ENCODE results near the gene PHKA1.
"Not testable (repeated sequence)": the region's sequence is repeated elsewhere in the genome, so short reads cannot be mapped to it uniquely, and the experiment has no call there.

Gene PHKA1

GRCh38 chrX:72568406-72569092, 145.6 kb downstream of the PHKA1 start:
- no peak for DNase-seq

GRCh38 chrX:72566448-72566847, 147.7 kb downstream of the PHKA1 start:
- no peak for DNase-seq

DNA sequence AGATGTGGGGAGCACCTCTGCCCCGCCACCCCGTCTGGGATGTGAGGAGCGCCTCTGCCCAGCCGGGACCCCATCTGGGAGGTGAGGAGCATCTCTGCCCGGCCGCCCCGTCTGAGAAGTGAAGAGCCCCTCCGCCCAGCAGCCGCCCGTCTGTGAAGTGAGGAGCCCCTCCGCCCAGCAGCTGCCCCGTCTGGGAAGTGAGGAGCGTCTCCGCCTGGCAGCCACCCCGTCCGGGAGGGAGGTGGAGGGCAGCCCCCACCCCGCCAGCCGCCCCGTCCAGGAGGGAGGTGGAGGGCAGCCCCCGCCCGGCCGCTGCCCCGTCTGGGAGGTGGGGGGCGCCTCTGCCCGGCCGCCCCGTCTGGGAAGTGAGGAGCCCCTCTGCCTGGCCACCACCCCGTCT, 154.5 kb downstream of the PHKA1 start:
- not testable (repeated sequence) for DNase-seq

DNA sequence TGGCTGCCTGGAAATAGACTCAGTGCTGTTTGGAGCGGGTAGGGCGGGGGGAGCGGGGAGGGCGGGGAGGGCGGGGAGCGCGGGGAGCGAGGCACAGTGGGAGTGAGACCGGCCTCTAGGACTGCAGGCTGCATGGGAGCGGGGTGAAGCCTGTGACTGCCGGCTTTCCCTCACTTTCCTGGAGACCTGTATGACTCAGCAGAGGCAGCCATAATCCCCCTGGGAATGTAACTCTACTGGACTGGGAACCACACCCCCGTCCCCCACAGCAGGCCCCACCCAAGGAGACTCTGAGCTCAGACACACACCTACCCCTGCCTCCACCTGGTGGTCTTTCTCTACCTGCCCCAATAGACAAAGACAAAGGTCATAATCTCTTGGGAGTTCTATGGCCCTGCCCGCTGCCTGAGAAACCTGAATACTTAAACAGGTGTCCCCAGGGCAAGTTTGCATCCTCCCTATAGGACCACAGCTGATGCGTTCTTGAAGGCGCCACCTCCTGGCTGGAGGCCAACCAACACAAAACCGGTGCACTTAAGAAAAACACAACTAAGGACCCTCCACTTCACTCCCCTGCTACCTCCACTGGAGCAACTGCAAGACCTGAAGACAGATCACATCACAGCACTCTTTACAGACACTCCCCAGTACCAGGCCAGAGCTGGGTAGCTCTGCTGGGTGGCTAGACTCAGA, 159.5 kb downstream of the PHKA1 start:
- peak; percentile 42 for DNase-seq

- DNase-seq, result not testable (repeated sequence)
Measured at GRCh38 chrX:72552443-72552842, 161.7 kb downstream of the PHKA1 start.

DNA sequence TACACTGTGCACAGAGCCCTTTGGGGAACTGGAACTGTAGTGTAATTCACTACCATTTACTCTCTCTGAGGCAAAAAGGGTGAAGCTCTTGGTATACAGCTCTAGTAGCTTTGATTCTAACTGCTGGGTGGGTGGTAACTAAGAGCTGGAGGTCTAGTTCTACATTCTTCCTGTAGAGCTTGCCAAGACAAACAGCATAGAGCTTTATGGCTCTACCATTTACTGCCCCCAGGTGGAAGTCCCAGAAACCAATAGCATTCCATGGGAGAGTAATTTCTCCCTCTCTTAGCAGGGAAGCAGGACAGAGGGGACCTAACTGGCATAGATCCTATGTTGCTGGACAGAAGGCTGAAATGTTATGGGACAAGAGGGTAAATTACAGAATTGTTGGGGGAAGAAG, 168.1 kb downstream of the PHKA1 start:
- peak; percentile 8 for DNase-seq

DNA sequence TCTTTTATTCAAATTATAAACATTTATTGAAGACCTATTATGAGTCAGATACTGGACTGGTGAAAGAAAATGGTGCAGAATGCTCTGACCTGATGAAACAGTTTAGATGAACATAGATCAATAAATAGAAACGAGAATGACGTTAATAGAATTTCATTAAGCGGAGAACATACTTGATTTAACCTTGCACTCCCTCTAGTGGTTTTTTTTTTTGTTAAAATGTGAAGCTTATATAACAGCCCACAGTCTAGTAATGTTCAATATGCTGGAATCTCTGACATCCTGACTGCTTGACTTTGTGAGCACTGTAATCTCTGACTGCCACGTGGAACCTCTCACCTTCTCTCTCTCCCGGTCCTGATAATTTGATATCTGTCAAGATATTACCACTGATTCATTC, 173.8 kb downstream of the PHKA1 start:
- DNase-seq, result peak; percentile 19

GRCh38 chrX:72539822-72540221, 174.3 kb downstream of the PHKA1 start:
- DNase-seq, result peak; percentile 2

DNA sequence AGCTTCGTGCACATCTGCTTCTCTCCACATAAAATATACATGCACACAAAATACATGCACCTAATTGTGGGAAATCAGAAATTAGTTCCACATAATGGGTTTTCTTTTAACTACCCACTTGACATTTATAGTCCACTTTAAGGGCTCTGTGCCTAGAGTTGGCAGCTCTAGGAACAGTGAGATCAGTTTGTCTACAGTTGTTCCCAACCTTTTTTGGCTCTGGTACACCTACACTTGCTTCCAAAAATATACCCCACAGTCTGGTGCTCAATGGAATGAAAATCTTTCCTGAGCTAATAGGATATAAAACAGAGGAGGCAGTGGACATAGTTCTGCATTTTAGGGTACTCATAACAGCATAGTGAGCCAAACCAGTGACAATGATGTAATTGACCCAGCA, 177.6 kb downstream of the PHKA1 start:
- no peak for DNase-seq

- no peak for DNase-seq
Measured at GRCh38 chrX:72532366-72532765, 181.7 kb downstream of the PHKA1 start.

Measured in NCI-H82 (cell line).